Stimulated activated CD4-positive, alpha-beta T cell treated with anti-CD3 and anti-CD28 coated beads, Interleukin-15, amount 100 ng/mL, for 48 hours (primary cell): ENCODE results near the gene LRRFIP2.

ENCODE experiments used
- DNase-seq, 2 donors: peaks; one replicate each; pipeline ENCODE4 v3.0.0-alpha.2; 2020; ENCODE audit warnings: low read depth in 2 of 2

LRRFIP2 gene

DNA sequence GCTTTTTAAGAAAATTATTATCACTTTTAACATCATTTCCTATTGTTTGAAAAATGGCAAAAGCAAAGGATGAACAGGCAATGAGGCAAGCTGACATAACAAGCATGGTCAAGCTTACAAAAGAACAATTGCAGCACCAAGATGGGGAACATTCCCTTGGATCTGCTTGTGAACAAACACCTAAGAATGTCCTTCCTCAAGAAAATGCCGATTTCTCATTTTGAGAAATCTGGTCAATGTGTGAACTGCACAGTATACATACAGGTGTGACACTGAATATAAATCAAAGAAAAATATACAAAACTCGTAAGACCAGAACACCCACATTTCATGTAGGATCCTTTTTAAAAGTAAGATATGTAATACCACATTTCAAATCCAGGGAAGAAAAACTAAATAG lies 58.9 kb downstream of the LRRFIP2 start:
- no peak for DNase-seq

DNA sequence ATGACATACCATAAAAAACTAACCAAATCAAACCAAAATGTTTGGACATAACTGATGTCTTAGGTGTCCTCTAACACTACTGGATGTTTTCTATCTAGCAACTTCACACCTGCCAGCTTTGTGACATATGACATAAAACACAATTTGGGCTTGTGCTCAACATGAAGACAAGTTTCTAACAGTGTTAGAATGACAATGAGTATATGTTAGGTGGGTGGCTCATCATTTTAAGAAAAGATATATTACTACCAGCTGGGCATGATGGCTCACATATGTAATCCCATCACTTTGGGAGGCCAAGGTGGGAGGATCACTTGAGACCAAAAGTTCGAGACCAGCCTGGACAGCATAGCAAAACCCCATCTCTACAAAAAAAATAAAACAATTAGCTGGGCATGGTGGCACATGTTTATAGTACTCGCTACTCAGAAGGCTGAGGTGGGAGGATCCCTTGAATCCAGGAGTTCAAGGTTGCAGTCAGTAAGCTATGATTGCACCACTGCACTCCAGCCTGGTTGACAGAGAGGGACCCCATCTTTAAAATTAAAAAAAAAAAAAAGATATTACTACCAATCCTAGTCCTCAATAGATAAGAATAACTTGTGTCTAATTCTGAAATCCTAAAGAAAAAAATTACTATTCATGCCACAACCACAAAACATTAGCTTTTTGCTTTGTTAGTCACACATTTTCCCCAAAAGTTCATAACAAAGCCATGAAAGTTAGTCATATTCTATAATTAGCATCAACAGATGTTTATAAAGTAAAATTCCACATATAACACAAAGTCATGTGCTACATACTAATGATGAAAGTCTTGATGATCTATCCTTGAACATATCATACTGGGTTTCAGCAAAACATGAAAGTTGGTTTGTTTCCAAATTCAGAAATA lies 59.9 kb downstream of the LRRFIP2 start:
- DNase-seq: no peak

DNA sequence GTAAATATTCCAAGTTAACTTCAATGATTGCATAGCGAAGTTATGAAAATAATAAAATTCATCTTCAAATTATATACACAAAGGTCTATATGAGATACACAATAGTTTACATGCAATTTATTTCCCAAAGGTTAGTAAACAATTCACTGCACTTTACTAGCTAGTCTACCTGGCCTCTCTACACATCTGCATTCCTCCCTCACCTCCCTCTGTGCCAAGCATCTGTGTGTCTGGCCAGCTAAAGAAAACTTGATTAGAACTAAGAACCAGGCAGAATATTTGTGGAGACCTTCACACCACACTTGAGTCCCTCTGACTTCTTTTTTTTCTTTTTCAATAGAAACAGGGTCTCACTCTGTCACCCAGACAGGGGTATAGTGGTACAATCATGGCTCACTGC lies 61.4 kb downstream of the LRRFIP2 start:
- DNase-seq: no peak

DNA sequence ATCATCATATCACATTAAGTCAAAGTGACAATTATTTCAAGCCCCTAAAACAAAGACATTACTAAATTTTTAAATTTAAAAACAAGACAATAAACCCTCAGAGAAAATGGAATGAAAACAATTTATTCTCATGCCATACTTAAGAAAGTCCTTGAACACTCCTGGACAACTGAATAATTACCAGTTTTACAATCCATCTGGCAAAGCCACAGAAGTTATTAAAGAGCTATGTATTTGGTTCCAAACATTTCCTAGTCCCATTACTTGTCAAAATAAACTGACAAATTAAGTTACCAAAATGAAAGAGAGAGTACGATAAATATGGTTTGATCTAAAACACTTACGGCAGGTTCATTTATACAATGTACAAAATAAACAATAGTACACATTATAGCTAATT lies 63.2 kb downstream of the LRRFIP2 start:
- no peak for DNase-seq

DNA sequence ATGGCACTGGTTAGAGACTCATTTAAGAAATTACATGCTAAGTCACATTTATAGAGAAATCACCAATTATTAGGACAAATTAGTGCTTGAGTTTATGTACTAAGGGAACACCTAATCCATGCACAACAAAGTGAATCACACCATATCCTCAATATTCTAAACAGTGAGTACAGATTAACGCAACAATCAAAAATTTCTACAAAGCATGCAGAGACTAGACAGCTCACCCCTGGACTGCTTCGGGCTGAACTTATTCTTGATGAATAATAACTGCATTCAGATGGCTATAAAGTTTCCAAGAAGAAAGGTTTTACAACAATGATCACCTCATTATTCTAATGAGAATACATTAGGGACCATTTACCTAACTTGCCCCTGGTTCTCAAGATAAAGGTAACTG lies 66.5 kb downstream of the LRRFIP2 start:
- DNase-seq: no peak

DNA sequence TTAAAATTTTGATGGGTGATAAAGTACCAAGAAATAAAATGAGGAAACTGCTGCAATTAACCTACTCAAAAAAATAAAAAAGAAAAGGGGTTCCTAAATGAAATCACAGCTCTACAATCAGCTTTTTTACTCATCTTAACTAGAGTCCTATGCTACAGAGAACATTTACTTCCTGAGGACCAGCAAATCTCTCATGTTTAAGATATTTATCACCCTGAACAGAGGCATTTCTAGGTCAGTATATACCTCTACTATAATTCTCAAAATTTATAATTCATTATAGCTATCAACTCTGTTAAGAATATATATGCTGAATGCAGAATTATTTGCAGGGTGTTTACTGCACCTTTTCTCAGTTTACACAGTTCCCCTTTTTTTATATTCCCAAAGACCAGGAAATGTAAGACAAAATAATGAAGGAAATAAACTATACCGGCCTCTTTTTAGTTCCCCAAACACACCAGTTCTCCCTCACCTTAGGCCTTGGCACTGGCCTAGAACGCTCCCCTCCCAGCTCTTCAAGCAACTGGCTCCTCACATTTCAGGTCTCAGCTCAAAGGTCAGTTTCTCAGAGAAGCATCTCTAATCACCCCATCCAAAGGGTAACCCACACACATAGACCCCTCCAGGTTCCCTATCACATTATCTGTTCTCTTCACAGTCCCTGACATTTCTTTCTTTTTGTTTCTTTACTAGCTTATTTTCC lies 71.1 kb downstream of the LRRFIP2 start:
- no peak for DNase-seq

DNA sequence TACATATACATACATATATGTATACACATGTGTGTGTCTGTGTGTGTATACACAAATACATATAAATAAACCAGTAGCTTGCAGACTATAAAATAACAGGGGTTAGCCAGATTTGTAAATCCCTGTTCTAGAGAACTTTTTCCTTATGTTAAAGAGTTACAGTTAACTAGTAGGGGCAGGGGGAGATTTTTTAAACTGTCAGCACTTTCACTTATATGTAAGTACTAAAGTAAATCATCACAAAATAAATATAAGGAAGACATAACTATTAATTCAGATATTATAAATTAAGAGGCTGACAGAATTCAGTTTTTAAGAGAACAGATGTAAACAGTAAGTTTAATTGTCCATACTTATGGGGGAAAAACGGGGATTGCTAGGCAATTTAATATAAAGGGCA lies 74.0 kb downstream of the LRRFIP2 start:
- DNase-seq: no peak

DNA sequence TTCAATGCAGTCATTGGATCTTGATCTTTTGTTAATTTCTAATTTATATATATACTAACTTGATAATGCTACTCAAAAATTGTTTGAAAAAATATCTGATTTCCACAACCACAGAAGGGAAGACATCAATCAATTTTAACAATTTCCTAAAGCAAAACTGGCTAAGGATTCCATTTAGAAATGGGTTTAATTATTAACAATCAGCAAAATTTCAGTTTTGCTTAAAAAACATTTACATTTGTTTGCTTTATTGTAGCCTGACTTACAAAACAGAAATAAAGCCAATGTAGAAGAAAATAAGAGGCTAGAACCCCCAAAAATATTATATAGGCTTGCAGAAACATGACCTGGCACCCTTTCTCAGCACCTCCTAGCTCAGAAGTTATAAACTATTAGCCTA lies 74.9 kb downstream of the LRRFIP2 start:
- no peak for DNase-seq

DNA sequence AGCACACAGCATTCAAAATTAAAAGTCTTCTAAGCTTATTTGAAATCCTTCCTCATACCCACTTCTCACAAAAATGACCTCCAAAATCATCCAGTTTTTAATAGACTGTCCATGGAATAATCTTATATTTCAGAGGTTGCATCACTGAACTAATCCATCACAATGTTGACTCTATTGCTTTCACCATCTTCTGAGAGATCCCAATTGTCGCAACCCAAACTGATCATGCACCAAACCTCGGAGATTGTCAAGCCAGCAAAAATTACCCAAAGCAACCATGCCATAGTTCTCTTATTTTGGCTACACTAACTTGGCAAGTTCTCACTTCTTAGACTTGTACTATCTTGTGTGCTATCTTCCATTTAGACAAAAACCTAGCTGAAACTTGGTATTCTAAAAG lies 75.5 kb downstream of the LRRFIP2 start:
- DNase-seq: no peak

DNA sequence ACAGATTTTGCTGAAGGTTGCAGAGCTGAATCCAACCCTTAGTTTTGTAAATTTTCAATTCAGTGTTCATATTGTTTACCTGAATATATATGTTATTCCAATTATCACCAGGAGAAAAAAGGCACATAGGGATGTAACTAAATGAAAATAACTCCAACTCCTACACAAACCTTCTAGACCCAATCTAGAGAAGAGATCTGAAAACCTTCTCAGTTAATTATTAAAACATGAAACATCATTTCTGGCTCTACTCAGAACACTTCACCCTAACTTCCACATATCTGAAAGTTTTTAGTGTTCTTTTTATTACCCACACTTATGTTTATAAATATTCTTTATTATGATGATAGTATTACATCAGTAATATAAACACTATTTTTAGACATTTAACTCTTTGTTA lies 76.6 kb downstream of the LRRFIP2 start:
- DNase-seq: no peak

DNA sequence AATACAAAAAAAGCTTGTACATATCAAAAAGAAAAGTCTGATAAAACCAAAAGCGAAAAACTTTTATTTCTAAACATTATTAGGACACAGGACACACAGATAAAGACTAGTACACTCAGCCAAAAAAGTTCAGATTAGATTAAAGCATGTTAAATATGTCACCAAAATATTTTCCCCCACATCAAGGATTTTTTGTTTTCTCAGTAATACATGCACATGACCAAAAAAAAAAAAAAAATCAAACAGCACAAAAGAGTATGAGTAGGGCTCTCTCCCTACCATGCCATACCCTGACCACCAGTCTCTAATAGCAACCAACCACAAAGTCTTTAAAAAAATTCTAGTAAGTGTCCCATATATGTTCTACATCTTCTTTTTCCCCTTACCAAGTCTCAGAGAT lies 77.4 kb downstream of the LRRFIP2 start:
- DNase-seq: no peak

DNA sequence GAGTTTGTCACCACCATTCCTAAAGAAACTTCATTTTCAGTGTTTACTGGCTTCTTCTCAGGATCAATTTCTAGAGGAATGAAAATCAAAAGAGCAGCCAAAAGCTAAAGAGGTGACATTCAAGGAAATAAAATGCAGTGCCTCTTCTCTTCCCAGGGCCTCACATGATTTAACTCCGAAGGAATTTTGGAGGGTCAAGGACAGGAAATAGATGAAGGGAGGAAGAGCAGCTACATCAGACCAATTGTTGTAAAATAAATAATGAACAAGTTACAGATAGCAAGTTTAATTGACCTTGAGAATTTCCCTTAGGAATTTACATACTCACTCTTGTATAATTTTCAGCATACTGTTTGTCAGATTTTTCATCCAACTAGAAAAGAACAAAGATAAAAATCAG lies 78.1 kb downstream of the LRRFIP2 start:
- no peak for DNase-seq

DNA sequence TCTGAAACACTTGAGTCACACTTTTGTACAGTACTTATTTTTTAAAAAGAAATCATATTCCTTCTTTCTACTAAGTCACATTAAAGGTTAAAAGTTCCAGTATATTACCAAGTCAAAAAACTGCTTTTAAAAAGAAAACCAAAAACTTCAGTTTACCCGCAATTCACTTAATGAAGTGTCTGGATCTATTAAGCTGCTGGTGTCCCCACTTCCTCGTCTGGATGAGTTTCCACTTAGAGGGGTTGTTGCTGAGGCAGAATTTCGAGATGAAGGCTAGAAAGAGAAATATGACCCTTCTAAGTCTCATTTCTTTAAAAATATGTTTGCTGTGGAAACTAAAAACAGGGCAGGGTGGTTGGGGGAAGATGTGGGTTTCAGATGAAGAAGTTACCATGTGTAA lies 79.7 kb downstream of the LRRFIP2 start:
- no peak for DNase-seq

DNA sequence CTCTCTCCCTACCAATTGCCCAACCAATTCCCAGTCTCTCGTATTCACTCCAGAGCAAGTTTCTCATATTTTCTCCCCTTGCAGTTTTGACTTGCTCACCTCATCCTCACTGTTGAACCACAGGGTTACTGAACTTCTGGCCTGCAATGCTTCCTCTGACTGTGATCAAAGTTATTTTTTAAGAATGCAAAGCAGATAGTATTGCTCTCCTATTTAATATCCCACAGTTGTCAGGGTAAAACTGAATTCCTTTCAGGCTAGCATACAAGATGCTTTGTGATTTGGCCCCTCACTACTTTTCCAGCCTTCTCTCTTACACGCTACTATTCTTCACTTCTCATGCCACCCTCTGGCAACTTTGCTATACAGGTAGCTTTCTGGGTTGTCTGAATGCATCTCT lies 80.9 kb downstream of the LRRFIP2 start:
- DNase-seq: no peak

DNA sequence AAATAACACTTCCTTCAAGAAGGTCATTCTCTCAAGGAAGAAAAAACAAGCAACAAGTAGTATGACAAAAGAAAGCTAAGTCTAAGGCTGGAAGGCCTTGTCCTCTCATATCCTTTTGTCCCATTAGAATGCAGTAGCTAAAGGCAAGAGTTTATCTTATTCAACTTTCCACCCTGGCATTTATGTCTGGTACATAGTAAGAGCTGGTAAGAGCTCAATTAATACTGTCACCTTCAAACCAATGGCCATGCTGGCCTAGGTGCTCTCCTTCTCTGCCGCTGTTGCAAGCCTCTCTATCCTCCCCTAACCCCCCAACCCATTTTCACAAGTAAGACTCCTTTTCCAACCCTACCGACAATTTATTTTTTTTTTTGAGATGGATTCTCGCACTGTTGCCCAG lies 81.9 kb downstream of the LRRFIP2 start:
- no peak for DNase-seq

DNA sequence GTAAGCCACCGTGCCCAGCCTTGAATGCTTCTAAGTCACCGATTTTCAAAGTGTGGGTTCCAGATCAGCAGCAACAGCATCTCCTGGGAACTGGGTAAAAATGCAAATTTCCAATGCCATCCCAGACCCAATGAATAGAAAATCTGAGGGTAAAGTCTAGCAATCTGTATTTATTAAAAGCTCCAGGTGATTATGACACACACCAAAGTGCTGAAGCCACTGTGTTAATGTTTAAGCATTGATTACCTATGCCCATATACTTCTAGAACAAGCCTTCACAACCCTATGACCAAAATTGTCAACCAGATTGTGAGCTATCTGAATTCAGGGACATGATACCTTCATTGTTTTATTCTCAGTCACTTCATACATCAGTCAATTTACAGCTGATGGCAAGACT lies 86.5 kb downstream of the LRRFIP2 start:
- DNase-seq: no peak

DNA sequence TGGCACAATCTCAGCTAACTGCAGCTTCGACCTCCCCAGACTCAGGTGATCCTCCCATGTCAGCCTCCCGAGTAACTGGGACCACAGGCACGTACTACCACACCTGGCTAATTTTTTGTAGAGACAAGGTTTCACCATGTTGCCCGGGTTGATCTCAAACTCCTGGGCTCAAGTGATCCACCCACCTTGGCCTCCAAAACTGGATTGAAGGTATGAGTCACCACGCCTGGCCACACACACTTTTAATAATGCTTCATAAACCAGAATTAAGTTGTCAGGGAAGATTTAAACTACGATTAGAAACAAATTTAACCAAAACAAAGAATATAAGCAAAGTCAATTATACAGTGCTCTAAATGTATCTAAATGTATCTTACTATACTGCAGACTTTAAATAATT lies 87.5 kb downstream of the LRRFIP2 start:
- DNase-seq: no peak

DNA sequence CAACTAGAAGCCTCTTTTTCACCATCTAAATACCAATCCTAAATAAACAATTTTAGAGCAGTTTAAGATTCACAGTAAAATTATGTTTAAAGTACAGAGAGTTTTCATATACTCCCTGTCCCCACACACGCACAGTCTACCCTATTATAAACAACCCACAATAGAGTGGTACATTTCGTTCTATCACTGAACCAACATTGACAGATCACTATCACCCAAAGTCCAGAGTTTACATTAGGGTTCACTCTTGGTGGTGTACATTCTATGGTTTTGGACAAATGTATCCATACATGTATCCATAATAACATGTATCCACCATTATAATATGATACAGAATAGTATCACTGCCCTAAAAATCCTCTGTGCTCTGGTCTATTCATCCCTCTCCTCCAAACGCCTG lies 92.1 kb downstream of the LRRFIP2 start:
- DNase-seq: no peak

DNA sequence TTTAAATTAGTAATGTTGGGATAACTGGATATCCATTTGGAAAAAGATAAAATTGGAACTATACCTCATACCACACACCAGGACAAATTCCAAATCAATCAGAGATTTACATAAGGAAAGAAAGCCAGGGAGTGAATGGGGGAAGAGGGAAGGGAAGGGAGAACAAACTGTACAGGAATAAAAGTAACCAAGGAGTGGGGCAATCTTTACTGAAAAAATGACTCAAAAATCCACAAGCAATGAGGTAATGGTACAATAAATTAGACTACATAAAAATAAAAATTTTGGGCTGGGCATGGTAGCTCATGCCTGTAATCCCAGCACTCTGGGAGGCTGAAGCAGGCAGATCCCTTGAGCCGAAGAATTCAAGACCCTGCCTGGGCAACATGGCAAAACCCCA lies 98.4 kb downstream of the LRRFIP2 start:
- DNase-seq: no peak

DNA sequence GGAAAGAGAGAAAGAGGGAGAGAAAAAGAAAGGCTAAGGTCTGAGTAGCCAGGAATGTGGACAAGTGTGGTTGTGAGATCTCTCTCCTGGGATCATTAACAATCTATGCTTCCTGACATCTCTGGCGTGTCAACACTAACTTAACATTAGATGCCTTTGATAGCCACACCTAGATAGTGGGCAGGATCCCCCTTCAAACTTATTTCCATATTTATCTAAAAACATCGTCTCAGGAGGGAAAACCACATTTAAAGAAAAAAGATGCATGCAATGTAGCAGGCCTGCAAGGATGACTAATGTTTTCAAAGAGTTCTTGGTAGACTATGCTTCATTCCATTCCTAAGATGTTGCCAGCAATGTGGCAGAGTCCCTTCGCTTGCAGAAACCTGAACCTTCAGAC lies 100.2 kb downstream of the LRRFIP2 start:
- no peak for DNase-seq

DNA sequence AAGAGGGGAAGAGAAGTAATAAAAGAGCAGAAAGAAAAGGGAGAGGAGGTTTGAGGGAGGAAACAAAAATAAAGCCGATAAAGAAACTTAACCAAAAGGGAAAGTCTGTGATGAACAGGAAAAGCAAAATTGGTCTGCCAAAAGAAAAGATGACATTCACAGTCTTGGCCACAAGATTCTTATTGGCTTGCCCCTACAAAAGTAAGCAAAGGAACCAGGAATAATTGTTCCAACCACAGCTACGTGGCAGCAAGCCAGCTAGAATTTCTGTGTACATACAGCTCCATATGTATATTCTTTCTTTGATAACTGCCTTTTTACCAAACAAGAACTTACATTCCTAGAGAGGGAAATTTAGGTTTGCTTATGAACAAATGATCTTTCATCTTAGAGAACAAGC lies 101.5 kb downstream of the LRRFIP2 start:
- DNase-seq: no peak

DNA sequence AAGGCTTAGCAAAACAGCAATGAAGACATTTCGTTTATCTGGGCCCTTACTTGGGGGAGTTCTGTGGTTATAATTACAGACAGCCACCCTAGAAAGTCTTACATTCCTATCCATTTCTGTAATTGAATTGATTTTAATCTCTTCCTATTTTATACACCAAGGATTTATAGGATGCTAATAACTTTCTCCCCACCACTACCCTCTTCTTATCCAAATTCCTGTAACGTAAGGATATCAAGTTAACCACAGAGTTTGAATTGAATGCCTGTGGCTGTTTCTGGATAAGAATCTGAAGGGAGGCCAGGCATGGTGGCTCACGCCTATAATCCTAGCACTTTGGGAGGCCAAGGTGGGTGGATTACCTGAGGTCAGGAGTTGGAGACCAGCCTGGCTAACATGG lies 102.5 kb downstream of the LRRFIP2 start:
- no peak for DNase-seq

DNA sequence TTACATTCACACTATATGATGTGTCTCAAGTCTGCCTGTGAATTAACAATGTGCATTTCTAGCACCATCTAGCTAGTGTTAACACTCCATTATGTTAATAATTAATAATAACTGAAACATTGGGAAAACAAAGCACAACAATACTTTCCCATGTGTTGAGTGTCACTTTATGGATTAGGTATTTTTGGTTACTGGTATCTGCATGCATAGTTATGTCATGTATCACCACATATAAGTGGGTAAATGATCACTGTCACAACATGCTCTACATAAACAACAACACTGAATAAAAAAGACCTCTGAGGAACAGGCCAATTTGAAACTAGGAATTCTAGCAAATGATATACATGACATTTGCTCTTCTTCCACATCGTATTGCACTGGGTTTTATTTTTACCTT lies 106.4 kb downstream of the LRRFIP2 start:
- no peak for DNase-seq
